ENCODE measurements around the gene CMSS1. TPM values are rescaled to one million over a fixed set of nuclear protein-coding genes. Genes with fewer than 3 reads are reported as not detected.

The CMSS1 gene
- total and polyA plus RNA-seq, 2 of the 13 experiments (the other 11 are each of a cell fraction or from before 2014, with no cell fraction given): 6.4 to 48.7 TPM

- TF ChIP-seq TRAFD1 (CRISPR knock-in tag; IDR thresholded peaks at IDR 0.05; ENCODE audit: borderline replicate concordance) (no peak), GATAD2A (CRISPR knock-in tag; IDR thresholded peaks at IDR 0.05) (peak; percentile 95), ZNF713 (CRISPR knock-in tag; IDR thresholded peaks at IDR 0.05) (no peak), MYC (CRISPR knock-in tag; IDR thresholded peaks at IDR 0.05; ENCODE audit: borderline replicate concordance) (no peak), ZNF841 (CRISPR knock-in tag; IDR thresholded peaks at IDR 0.05; ENCODE audit: borderline replicate concordance) (no peak), ZNF256 (CRISPR knock-in tag; conservative IDR thresholded peaks at IDR 0.05) (no peak), ZNF264 (CRISPR knock-in tag; IDR thresholded peaks at IDR 0.05) (peak; percentile 76), ZNF784 (CRISPR knock-in tag; IDR thresholded peaks at IDR 0.05; ENCODE audit: borderline replicate concordance) (no peak), NFIC (IDR thresholded peaks at IDR 0.05; ENCODE audit: low read length) (peak; percentile 86), MED13 (CRISPR knock-in tag; IDR thresholded peaks at IDR 0.05) (peak; percentile 88), CHD4 (IDR thresholded peaks at IDR 0.05; ENCODE audit: borderline replicate concordance, low read length) (peak; percentile 48; the same call in 1 of the 2 replicates), AHR (CRISPR knock-in tag; IDR thresholded peaks at IDR 0.05) (no peak), EHMT2 (IDR thresholded peaks at IDR 0.05; ENCODE audit: borderline replicate concordance, low read depth, low read length) (0 out of 2 replicates have a peak, but pooled peaks have one; percentile 2), POLR2AphosphoS2 (IDR thresholded peaks at IDR 0.05; ENCODE audit: low read depth, low read length) (no peak), KDM4B (CRISPR knock-in tag; IDR thresholded peaks at IDR 0.05) (0 out of 2 replicates have a peak, but pooled peaks have one; percentile 83), HMGXB4 (CRISPR knock-in tag; IDR thresholded peaks at IDR 0.05; ENCODE audit: borderline replicate concordance in 1 of 2, low read depth in 1 of 2) (peak in 1 of 2 experiments; percentile 25; a peak in 3 of 4 replicates), ZNF383 (CRISPR knock-in tag; IDR thresholded peaks at IDR 0.05; ENCODE audit: borderline replicate concordance) (no peak), SSRP1 (CRISPR knock-in tag; IDR thresholded peaks at IDR 0.05) (0 out of 2 replicates have a peak, but pooled peaks have one; percentile 63), SOX6 (IDR thresholded peaks at IDR 0.05) (no peak), SOX6 (CRISPR knock-in tag; IDR thresholded peaks at IDR 0.05) (peak; percentile 82), ASH2L (IDR thresholded peaks at IDR 0.05; ENCODE audit: insufficient read length, low read depth, low read length) (peak; percentile 75), SKIL (CRISPR knock-in tag; IDR thresholded peaks at IDR 0.05; ENCODE audit: borderline replicate concordance) (peak; percentile 77; the same call in 1 of the 2 replicates), ZFP90 (CRISPR knock-in tag; IDR thresholded peaks at IDR 0.05; ENCODE audit: borderline replicate concordance) (no peak)
These were observed 259.3 kb downstream of the CMSS1 start (continued) for GRCh38 chr3:100076731-100077529.

All from HepG2 (cell line).